ENCODE data around the gene NSUN7.
"Not testable (repeated sequence)": the region's sequence is repeated elsewhere in the genome, so short reads cannot be mapped to it uniquely, and the experiment has no call there.

Gene NSUN7

DNA sequence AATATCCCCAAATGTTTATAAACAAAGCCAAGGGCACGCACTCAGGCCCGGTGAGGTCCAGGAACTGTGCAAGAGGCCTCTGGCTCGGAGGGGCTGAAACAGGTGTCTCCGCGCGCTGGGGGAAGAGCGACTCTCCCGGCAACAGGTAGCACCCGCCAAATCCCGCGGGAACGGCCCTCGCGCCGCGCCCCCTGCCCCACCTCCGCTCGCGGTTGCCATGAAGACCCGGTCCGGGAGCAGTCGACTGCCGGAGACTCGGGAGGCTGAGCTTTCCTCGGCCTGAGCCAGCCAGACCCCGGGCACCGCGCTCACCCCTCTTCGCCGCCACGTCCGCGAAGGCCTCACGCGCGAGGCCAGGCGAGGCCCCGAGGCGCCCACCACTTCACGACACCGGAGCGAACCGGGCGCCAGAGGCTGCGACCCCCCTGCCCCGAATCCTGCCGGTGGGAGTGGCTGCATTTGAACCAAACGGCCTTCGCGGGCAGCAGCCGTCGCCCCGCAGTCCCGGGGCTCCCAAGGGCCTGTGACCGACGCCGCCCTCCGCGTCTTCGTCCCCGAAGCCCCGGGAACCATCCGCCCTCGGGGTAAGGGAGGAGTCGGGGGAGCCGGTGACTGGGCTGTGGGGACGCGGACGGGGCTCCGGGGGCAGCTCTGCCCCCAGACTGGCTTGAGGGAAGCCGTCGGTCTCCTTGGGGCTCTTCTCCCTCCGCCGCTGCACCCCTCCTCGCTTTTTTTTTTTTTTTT is at the start of gene NSUN7:
Gene NSUN7, plus strand, starts transcription at position 239 of the 744 bp plus-strand sequence. CDS start 739 bp downstream, outside the sequence.
- DNase-seq (ENCODE audit: low read depth, low spot score) = peak; percentile 93

- DNase-seq (ENCODE audit: low read depth, low spot score) = no peak
Observed at GRCh38 chr4:40702137-40702799, 47.5 kb upstream of the NSUN7 start.

DNA sequence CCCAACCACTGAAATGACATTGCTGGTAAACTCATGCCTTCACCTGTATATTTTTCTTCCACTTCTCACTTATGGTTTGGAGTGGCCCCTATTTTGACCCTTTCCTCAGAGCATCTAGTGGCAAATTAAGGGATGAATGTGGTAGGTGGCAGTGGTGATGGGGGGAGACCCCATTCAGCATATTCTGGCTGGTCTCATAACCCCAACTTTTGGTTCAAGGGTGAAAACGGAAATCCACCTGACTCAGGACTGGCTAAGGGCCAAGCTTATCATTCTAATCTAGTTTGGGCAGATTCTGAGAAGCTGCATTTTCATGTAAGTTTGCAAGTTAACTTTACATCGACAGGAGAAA is 47.0 kb upstream of the NSUN7 start:
- no peak for DNase-seq (ENCODE audit: low read depth, low spot score)

DNA sequence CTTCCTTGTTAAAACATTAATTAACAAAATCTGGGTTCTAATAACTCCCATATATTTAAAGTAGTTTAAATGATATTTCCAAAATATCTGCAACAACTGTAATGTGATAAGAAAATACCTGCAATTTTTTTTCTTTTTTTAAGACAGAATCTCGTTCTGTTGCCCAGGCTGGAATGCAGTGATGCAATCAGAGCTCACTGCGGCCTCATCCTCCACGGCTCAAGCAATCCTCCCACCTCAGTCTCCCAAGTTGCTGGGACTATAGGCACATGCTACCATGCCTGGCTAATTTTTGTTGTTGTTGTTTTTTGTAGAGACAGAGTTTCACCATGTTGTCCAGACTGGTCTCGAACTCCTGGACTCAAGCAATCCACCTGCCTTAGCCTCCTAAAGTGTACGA is 45.7 kb upstream of the NSUN7 start:
- no peak for DNase-seq (ENCODE audit: low read depth, low spot score)

GRCh38 chr4:40710484-40711254 is 39.1 kb upstream of the NSUN7 start:
- no peak for DNase-seq (ENCODE audit: low read depth, low spot score)

GRCh38 chr4:40713001-40713400 is 36.8 kb upstream of the NSUN7 start:
- not testable (repeated sequence) for DNase-seq (ENCODE audit: low read depth, low spot score)

GRCh38 chr4:40713798-40714197 is 36.0 kb upstream of the NSUN7 start:
- no peak for DNase-seq (ENCODE audit: low read depth, low spot score)

DNA sequence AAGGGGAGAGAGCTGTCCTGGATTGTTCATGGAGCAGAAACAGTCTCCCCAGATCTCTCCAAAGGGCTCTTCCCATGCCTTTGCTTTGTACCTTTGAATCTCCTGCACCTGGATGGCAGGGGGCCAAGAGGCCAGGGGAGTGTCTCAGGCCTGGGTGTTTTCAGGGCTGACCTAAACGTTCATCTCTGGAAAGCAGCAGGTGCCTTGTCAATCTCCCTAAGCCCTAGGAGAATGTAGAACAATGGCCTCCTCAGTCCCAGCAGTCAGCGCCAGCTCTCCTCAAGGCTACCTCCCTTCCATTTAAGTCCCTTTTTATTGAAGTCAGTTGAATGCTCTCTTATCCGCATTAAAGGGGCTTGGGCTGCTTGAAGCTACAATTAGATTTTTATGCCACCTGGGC is 31.2 kb upstream of the NSUN7 start:
- DNase-seq (ENCODE audit: low read depth, low spot score) = peak; percentile 60

DNA sequence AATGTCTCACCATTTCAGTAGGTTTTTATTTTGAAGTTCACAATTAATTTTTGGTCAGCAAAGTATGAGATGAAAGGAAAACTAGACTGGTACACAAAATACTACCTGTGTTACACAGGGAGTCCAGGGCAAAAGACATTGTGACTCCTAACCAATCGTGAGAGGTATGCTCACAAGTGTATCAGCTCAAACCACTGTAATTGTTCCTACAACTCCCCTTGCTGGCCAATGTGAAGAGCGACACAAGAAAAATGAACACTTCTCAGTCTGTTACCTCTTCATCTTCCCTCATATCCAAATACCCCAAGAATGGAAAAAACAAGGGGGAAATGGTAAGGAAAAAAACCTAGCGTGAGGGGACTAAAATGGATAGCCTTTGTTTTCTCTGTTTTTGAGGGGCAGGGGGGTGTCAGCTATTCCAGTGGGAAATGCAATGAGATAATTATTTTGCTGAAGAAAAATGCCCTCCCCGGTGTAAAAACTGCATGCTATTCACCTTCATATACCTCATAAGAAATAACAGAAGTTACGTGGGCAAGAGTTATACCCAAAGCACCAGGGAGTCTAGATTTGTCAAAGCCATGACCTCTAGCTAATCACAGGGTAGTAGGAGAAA is 30.6 kb upstream of the NSUN7 start:
- DNase-seq (ENCODE audit: low read depth, low spot score) = peak; percentile 30

DNA sequence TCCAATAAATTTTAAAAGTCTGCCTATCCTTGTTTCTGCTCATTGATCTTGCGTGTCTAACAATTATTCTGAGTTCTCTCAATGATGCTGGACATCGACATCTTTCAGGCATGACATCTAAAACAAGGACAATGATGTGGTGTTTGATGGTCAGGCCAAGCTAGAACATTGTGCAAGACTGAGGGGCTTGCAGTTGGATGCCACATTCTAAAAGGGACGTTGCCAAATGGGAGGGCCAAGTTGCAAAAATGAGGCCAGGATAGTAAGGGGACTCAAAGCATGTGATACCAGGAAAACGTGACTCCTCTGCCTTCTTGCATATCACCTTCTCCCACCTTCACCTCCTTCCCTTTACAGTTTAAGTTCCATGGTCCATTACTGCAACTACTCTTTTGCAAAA is 29.4 kb upstream of the NSUN7 start:
- DNase-seq (ENCODE audit: low read depth, low spot score) = no peak

GRCh38 chr4:40720916-40721315 is 28.8 kb upstream of the NSUN7 start:
- no peak for DNase-seq (ENCODE audit: low read depth, low spot score)

DNA sequence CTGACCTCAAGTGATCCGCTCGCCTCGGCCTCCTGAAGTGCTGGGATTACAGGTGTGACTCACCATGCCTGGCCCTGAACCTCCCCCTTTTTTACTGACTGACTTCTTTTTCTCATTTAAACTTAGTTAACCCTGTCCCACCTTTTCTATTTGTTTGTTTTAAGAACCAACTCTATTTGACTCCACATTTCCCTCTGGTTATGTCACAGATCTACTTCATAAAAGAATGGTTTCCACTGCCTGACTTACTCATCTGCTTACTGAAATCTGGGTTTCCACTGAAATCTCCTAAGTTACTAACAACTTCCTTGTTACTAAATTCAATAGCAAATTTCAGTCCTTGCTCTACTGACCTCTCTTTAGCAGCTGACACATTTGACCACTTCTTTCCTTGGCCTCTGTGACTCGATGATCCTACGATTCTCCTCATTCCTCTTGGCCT is 28.0 kb upstream of the NSUN7 start:
- no peak for DNase-seq (ENCODE audit: low read depth, low spot score)

GRCh38 chr4:40722576-40723161 is 27.1 kb upstream of the NSUN7 start:
- no peak for DNase-seq (ENCODE audit: low read depth, low spot score)

DNA sequence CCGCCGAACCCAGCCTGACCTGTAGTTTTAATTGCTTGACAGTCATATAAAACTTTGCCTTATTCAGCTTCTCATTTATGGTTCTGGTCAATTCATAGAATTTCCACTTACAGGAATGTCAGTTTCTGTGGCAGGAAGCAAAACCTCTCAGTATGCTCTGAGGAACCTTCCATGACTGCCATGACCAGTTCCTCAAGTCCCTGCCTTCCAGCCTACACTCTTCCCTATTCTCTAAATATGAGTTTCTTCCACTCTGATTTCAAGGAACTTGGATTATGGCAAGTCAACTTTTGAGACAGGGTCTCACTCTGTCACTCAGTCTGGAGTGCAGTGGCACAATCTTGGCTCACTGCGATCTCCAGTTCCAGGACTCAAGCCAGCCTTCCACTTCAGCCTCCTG is 26.0 kb upstream of the NSUN7 start:
- DNase-seq (ENCODE audit: low read depth, low spot score) = no peak

DNA sequence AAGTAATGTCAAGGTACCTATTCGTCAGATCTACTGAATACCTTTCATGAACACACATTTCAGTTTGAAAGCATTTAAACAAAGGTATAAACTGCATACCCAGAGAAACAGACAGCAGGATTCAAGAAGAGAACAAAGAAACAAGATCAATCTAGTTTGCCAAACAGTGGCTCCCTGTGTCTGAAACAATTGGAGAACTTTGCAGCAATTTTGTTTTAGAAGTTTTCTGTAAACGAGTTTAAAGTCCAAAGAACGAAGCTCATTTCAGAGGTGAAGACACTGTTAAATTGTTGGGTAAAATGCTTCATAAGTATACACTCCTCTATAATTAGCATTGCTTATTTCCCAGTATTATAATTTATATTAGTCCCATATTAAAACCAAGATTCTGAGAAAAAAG is 21.4 kb upstream of the NSUN7 start:
- DNase-seq (ENCODE audit: low read depth, low spot score) = no peak

GRCh38 chr4:40729555-40729954 is 20.2 kb upstream of the NSUN7 start:
- no peak for DNase-seq (ENCODE audit: low read depth, low spot score)

DNA sequence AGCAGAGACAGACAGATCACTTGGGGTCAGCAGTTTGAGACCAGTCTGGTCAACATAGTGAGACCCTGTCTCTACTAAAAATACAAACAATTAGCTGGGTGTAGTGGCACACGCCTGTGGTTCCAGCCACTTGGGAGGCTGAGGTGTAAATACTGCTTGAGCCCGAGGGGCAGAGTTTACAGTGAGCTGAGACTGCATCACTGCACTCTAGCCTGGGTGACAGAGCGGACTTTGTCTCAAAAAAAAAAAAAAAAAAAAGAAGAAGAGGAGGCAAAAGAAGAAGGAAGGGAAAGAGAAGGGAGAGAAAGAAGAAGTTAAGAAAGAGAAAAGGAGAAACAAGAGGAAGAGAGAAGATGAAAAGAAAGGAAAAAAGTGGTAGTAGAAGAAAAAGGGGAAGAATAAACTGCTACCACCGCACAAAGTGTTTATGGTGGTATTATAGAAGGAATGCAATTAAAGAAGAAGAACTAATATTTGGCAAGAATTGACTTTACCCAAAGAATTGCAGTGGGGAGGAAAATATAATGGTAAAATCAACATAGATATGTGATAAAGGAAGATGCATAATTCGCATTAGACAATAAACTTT is 19.6 kb upstream of the NSUN7 start:
- no peak for DNase-seq (ENCODE audit: low read depth, low spot score)

DNA sequence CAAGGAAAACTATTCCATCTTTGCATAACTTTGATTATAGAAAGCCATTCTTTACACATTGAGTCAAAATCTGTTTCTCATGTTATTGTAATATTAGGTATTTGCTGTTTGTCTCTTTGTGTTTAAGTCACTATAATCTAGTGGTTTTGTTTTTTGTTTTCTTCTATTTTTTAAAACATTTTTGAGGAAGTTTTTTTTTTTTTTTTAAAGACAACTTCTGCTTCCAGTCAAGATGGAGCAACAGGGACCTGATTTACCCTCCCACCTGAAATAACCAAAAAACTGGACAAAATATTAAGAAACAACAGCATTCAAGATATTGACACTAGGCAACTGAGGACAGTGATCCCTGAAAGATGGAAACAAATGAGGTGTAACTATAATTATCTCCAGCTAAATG is 18.4 kb upstream of the NSUN7 start:
- DNase-seq (ENCODE audit: low read depth, low spot score) = no peak

DNA sequence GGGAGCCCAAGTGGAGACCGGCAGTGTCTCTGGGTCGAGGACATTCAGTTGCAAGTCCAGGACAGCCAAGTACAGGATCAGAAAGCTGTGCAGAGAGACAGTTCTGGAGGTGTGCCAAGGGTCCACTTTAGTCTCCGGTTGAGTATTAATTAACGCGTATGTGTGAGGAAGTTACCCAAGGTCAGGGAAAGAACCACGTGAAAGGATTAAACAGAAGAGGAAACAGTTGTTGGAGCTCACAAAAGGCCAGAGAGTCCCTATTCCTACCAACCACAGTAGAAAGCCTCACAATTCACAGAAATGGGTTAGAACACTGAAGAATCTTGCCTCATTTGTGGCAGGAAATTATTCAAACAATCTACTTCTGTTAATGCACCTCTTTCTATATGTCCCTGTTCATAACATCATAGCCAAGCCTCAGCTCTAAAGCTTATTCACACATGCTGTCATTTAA is 17.9 kb upstream of the NSUN7 start:
- DNase-seq (ENCODE audit: low read depth, low spot score) = no peak

- DNase-seq (ENCODE audit: low read depth, low spot score) = no peak
Observed at GRCh38 chr4:40733752-40734151, 16.0 kb upstream of the NSUN7 start.

GRCh38 chr4:40734497-40734896 is 15.3 kb upstream of the NSUN7 start:
- DNase-seq (ENCODE audit: low read depth, low spot score) = no peak
